HG03354 (cell line): ENCODE measurements around the gene UBFD1.
"Not testable (repeated sequence)": the region's sequence is repeated elsewhere in the genome, so short reads cannot be mapped to it uniquely, and the experiment has no call there.

Experiments used
- ATAC-seq: cut with Tn5 transposase; IDR thresholded peaks from one replicate; pipeline ENCODE4 v1.9.1; 2021; ENCODE audit warnings: mild to moderate bottlenecking; ENCODE audit not compliant: unreplicated experiment, poor library complexity, severe bottlenecking

The UBFD1 gene

DNA sequence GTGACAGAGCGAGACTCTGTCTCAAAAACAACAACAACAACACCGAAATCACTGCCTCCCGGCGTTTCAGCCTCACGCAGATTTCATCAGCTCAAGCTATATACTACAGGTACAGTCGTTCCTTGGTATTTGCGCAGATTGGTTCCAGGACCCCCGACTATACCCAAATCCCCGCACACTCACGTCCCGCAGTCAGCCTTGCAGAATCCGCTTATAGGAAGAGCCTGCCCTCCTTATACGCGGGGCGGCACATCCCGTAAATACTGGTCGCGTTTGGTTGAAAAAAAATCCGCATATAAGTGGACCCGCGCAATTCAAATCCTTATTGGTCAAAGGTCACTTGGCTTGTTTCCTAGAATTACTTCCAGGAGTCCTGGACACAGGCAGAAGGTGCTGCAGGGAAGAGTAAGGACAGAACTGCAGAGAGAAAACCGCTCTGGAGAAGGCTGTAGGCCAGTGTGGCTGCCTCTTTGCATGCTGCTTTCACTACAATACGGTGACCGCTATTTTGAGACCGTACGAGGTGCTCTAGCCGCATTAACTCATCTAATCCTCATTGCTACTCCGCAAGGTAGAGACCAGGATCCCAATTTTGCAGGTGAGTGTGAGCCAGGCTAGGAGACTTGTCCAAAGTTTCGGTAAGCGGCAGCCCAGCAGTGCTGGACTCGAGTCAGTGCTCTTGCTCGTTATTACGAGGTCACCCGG lies 37.9 kb downstream of the UBFD1 start:
- peak; percentile 16 for ATAC-seq

DNA sequence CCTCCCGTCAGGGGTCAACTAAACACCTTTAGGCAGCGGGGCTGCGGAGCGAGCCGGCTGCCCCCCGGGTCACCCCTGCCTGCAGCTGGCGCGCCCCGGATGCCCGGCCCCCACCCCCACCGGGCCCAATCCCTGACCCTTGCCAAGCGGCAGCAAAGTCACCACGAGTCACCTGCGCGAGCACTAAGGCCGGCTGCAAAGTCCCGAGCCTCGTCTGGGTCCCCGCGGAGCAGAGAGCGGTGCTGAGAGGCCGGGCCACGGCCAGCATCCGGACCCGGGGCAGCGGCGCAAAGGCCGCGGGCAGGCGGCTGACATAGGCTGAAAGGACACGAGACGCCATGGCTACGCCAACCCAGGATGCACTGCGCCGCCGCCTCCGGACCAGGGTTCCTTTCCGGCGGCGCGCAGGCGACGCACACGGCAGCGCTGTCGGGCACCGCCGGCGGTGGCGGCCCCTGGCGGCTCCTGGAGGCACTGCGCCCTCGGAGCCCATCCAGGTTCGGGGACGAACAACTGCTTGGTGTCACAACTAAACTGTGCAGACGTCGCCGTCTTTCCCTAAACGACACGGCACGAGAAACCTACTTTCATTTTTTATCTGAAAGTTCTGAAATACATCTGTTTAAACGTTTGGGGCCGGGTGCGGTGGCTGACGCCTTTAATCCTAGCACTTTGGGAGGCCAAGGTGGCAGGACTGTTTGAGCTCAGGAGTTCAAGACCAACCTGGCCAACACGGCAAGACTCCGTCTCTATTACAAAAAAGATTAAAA lies 38.6 kb downstream of the UBFD1 start, which contains the start of gene NDUFAB1:
NDUFAB1 (minus strand) TSS at position 366 of the 770 bp plus-strand sequence; CDS start at position 340, 26 bp downstream.
- ATAC-seq, result peak; percentile 93

DNA sequence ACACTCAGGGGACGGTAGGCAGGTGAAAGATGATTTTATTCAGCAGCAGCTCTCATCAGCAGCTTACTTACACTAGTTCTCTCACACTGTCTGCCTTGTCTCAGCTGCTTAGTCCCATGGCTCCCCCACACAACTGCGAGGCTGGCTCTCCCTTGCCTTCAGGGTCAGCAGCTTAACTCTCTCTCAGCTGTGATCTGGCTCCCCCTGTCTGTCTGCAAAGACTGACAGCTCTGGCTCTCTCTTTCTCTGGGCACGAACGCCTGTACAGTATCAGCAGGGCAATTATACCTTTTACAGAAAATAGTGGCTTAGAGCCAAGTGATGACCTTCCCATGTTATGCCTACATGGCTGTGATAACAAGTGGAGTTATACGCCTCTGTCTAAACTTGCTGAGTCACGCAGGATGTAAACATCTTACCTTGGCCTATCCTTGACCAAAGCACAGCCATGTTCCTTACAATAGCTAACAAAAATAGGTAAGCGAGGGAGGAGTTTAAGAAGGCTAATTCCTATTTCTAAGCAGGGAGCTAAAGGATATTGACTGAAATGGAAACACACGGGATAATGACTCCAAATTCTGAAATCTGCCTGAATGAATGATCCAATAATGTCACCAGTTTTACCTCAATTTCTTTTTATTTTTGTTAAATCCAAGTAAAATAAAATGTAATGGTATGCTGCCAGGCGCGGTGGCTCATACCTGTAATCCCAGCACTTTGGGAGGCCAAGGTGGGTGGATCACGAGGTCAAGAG lies 39.7 kb downstream of the UBFD1 start:
- ATAC-seq, result no peak

DNA sequence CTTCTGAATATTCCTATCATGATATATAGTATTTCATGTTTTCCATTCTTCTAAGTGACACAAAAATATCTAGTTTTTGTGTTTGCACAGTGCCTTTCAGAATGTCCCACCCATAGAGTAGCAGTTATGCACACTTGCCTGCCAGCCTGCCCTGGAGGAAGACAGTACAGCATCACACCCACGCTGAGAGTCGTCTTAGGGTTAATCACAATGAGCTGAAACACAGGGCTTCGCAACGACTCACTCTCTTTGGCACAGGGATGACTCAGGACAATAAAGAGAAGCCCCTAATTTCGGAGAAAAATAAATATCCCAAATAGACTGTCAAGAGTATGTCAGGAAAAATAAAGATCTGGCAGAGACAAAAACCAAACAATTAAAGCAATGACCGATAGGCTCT lies 50.2 kb downstream of the UBFD1 start:
- ATAC-seq, result no peak

DNA sequence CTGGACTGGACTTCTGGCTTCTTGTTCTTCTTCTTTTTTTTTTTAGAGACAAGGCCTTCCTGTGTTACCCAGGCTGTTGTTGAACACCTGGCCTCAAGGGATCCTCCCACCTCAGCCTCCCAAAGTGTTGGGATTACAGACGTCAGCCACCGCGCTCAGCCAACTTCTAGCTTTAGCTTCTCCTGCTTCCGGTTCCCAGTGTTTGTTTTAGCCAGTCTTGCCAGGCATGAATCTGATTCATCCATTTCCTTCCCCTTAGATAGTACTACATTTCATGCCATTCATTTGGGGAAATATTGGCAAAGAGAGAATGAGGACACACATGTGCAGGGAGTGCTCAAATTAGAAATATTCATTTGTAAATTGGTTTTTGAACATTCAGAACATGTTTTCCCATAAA lies 50.7 kb downstream of the UBFD1 start:
- ATAC-seq, result no peak

DNA sequence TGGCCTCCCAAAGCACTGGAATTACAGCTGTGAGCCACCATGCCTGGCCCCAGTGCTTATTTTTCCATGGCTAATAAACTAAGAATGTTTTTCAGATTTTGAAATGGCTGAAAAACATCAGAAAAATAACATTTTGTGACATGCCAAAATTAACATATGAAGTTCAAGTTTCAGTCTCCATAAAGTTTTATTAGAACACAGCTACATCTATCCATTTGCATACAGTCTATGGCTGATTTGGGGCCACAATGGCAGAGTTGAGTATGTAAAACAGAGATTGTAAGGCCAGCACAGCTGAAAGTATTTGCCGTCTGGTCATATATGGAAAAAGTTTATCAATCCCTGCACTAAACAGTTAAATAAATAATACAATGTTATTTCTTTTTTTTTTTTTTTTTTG lies 52.4 kb downstream of the UBFD1 start:
- no peak for ATAC-seq

DNA sequence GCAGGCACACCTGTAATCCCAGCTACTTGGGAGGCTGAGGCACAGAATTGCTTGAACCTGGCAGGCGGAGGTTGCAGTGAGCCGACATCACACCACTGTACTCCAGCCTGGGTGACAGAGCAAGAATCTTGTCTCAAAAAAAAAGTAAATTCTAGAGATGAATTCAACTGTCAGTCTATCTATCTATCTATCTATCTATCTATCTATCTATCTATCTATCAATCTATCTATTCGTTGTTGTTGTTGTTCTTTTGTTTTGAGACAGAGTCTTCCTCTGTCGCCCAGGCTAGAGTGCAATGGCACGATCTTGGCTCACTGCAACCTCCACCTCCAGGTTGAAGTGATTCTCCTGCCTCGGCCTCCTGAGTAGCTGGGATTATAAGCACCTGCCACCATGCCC lies 53.4 kb downstream of the UBFD1 start:
- not testable (repeated sequence) for ATAC-seq

DNA sequence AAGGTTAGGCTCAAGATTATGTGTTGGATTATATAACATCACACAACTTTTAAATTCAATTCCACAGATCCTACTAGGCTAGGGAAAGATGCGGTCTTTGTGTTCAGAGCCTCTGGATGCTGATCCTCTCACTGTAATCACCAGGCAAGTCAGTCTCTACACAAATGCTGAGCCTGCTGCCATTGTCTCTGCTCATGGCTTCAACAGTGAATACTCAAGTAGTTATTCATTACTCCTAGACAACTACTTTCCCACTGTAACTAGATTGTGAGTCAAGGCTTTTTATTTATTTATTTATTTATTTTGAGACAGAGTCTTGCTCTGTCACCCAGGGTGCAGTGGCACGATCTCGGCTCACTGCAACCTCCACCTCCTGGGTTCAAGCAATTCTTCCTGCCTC lies 54.4 kb downstream of the UBFD1 start:
- ATAC-seq, result no peak

DNA sequence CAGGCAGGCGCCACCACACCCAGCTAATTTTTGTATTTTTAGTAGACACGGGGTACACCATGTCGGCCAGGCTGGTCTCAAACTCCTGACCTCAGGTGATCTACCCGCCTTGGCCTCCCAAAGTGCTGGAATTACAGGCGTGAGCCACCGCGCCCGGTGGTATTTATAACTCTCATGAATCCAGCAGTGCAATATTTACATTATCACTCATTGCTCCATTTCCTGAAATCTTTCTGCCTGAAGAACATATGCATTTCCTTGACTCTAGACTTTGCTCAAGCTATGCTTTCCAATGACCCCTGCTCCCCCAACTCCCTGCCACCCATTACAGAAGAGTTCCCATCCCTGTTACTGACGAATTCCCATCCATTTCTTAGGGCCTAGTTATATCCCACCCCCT lies 58.3 kb downstream of the UBFD1 start:
- no peak for ATAC-seq
